ENCODE data around the gene MYO3A.
"Not testable (repeated sequence)": the region's sequence is repeated elsewhere in the genome, so short reads cannot be mapped to it uniquely, and the experiment has no call there.

The MYO3A gene

GRCh38 chr10:26057466-26057865, 123.4 kb downstream of the MYO3A start:
- H3K79me2 ChIP-seq (ENCODE audit: low read length): no peaks in the 10 kb centered on the region
- no peaks in the 10 kb centered on the region for H4K20me1 ChIP-seq (ENCODE audit: insufficient read depth, low read length)
- H3K4me1 ChIP-seq (ENCODE audit: low read length): no peaks in the 10 kb centered on the region
- no peak overlapping the region for H3K4me3 ChIP-seq (ENCODE audit: low read length)
- H3K9ac ChIP-seq (ENCODE audit: low read length): no peak overlapping the region
- H3K27ac ChIP-seq (ENCODE audit: low read length): no peak overlapping the region
- TF ChIP-seq CTCF (IDR thresholded peaks at IDR 0.05; ENCODE audit: low read length) (no peak), EZH2 (optimal IDR thresholded peaks at IDR 0.05; ENCODE audit: low read depth, low read length) (no peak), EZH2phosphoT487 (IDR thresholded peaks at IDR 0.05; ENCODE audit: low read length) (no peak)
- no peaks in the 10 kb centered on the region for H3K27me3 ChIP-seq (replicated peaks; ENCODE audit: insufficient read depth, low read length)
- no peaks in the 10 kb centered on the region for H3K36me3 ChIP-seq (replicated peaks; ENCODE audit: insufficient read depth, low read length)
- no peak overlapping the region for H3K4me2 ChIP-seq (ENCODE audit: low read depth, low read length)
- H2AFZ ChIP-seq (ENCODE audit: low read length): no peak overlapping the region
- no peak for DNase-seq
- no peaks in the 10 kb centered on the region for H3F3A ChIP-seq (ENCODE audit: insufficient read depth, low read length)
- no peaks in the 10 kb centered on the region for H3K9me3 ChIP-seq (replicated peaks; ENCODE audit: insufficient read depth, low read length)
- no peaks in the 10 kb centered on the region for H3K9me2 ChIP-seq (replicated peaks; ENCODE audit: insufficient read depth, low read length)

- Histone ChIP-seq H3K4me3 (ENCODE audit: low read length) (no peak overlapping the region), H3K27me3 (replicated peaks; ENCODE audit: insufficient read depth, low read length) (no peaks in the 10 kb centered on the region), H3K27ac (ENCODE audit: low read length) (no peak overlapping the region), H3K36me3 (replicated peaks; ENCODE audit: insufficient read depth, low read length) (no peaks in the 10 kb centered on the region), H2AFZ (ENCODE audit: low read length) (no peak overlapping the region), H3K79me2 (ENCODE audit: low read length) (no peaks in the 10 kb centered on the region), H3K4me2 (ENCODE audit: low read depth, low read length) (no peak overlapping the region), H3K9ac (ENCODE audit: low read length) (no peak overlapping the region), H4K20me1 (ENCODE audit: insufficient read depth, low read length) (no peaks in the 10 kb centered on the region), H3F3A (ENCODE audit: insufficient read depth, low read length) (no peaks in the 10 kb centered on the region), H3K4me1 (ENCODE audit: low read length) (no peaks in the 10 kb centered on the region), H3K9me2 (replicated peaks; ENCODE audit: insufficient read depth, low read length) (no peaks in the 10 kb centered on the region), H3K9me3 (replicated peaks; ENCODE audit: insufficient read depth, low read length) (no peaks in the 10 kb centered on the region)
- TF ChIP-seq EZH2phosphoT487 (IDR thresholded peaks at IDR 0.05; ENCODE audit: low read length) (no peak), CTCF (IDR thresholded peaks at IDR 0.05; ENCODE audit: low read length) (no peak), EZH2 (optimal IDR thresholded peaks at IDR 0.05; ENCODE audit: low read depth, low read length) (no peak)
- no peak for DNase-seq
These were observed 130.1 kb downstream of the MYO3A start for GRCh38 chr10:26064106-26064505.

- H3K79me2 ChIP-seq (ENCODE audit: low read length): no peaks in the 10 kb centered on the region
- H2AFZ ChIP-seq (ENCODE audit: low read length): no peak overlapping the region
- TF ChIP-seq EZH2phosphoT487 (IDR thresholded peaks at IDR 0.05; ENCODE audit: low read length) (no peak), EZH2 (optimal IDR thresholded peaks at IDR 0.05; ENCODE audit: low read depth, low read length) (no peak), CTCF (IDR thresholded peaks at IDR 0.05; ENCODE audit: low read length) (no peak)
- no peaks in the 10 kb centered on the region for H3K4me1 ChIP-seq (ENCODE audit: low read length)
- no peaks in the 10 kb centered on the region for H4K20me1 ChIP-seq (ENCODE audit: insufficient read depth, low read length)
- no peak overlapping the region for H3K9ac ChIP-seq (ENCODE audit: low read length)
- H3K36me3 ChIP-seq (replicated peaks; ENCODE audit: insufficient read depth, low read length): no peaks in the 10 kb centered on the region
- no peak overlapping the region for H3K4me2 ChIP-seq (ENCODE audit: low read depth, low read length)
- H3K9me2 ChIP-seq (replicated peaks; ENCODE audit: insufficient read depth, low read length): no peaks in the 10 kb centered on the region
- H3K4me3 ChIP-seq (ENCODE audit: low read length): no peak overlapping the region
- no peaks in the 10 kb centered on the region for H3K9me3 ChIP-seq (replicated peaks; ENCODE audit: insufficient read depth, low read length)
- no peaks in the 10 kb centered on the region for H3F3A ChIP-seq (ENCODE audit: insufficient read depth, low read length)
- no peaks in the 10 kb centered on the region for H3K27me3 ChIP-seq (replicated peaks; ENCODE audit: insufficient read depth, low read length)
- no peak for DNase-seq
- H3K27ac ChIP-seq (ENCODE audit: low read length): no peak overlapping the region
These were observed 133.7 kb downstream of the MYO3A start for GRCh38 chr10:26067680-26068079.

DNA sequence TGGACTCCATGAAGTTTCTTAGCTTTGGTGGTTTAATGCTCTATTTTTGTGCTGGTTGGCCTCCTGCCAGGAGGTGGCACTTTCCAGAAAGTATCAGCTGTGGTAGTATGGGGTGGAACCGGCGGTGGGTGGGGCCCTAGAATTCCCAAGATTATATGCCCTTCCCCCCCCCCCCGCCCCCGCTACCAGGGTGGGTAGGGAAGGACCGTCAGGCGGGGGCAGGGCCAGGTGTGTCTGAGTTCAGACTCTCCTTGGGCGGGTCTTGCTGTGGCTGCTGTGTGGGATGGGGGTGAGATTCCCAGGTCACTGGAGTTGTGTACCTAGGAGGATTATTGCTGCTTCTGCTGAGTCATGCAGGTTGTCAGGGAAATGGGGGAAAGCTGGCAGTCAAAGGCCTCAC, 146.9 kb downstream of the MYO3A start:
- not testable (repeated sequence) for H3K9me3 ChIP-seq (replicated peaks; ENCODE audit: insufficient read depth, low read length); H3K4me3 ChIP-seq (ENCODE audit: low read length); H3F3A ChIP-seq (ENCODE audit: insufficient read depth, low read length); H4K20me1 ChIP-seq (ENCODE audit: insufficient read depth, low read length); H2AFZ ChIP-seq (ENCODE audit: low read length); H3K4me1 ChIP-seq (ENCODE audit: low read length); H3K27me3 ChIP-seq (replicated peaks; ENCODE audit: insufficient read depth, low read length); H3K27ac ChIP-seq (ENCODE audit: low read length); H3K9ac ChIP-seq (ENCODE audit: low read length); H3K36me3 ChIP-seq (replicated peaks; ENCODE audit: insufficient read depth, low read length); H3K4me2 ChIP-seq (ENCODE audit: low read depth, low read length); H3K79me2 ChIP-seq (ENCODE audit: low read length); DNase-seq; H3K9me2 ChIP-seq (replicated peaks; ENCODE audit: insufficient read depth, low read length)

All from MM.1S (cell line).